Endothelial cell of umbilical vein (primary cell): ENCODE results near the gene NR2E3. TPM values are rescaled to one million over a fixed set of nuclear protein-coding genes. Genes with fewer than 3 reads are reported as not detected.

Experiments
- BruUV-seq: library from RNA; stranded (reverse); fragments of 400-500 nt; replicated peaks from 2 replicates; lab custom pipeline; 2021; lab: Mats Ljungman, UMichigan
- CTCF ChIA-PET: fragments of 300-600, 350-600 bp; sonication (Branson Sonifier 250); formaldehyde crosslinking; loops from one replicate; lab custom pipeline; 2021; ENCODE audit warnings: antibody characterized with exemption, inconsistent platforms; lab: Charles Lee
- POLR2A ChIA-PET: fragments of 300-600, 350-600 bp; sonication (Branson Sonifier 250); formaldehyde crosslinking; loops from one replicate; lab custom pipeline; 2021; ENCODE audit warnings: antibody characterized with exemption, inconsistent platforms; lab: Charles Lee
- DNase-seq: peaks from one replicate; pipeline ENCODE4 v3.0.0-alpha.2; 2011; ENCODE audit warnings: low read depth, low spot score
- FAIRE-seq: peaks from 2 replicates; lab custom pipeline; 2011; peaks lifted over from hg19 to GRCh38; lab: Jason Lieb, UNC
- H2AFZ ChIP-seq: 2 replicates; pipeline ENCODE4 v1.6.0; 2012; ENCODE audit warnings: low read depth, low read length, control low read depth, inconsistent platforms
- H3K27ac ChIP-seq: 2 replicates; pipeline ENCODE4 v1.5.1; 2011; ENCODE audit warnings: low read depth, mild to moderate bottlenecking, control low read depth, low read length, moderate library complexity; ENCODE audit not compliant: insufficient read depth
- H3K27me3 ChIP-seq, 2 experiments: 2 replicates each; pipeline versions ENCODE4 v1.6.0 to v1.6.1; 2011; ENCODE audit warnings: low read length in 2 of 2, mixed read lengths in 1 of 2; ENCODE audit not compliant: control insufficient read depth in 2 of 2, insufficient read depth in 2 of 2
- H3K36me3 ChIP-seq, 2 experiments: 2 replicates in 1 of 2; 3 replicates in 1 of 2; pipeline ENCODE4 v1.5.1; 2011; ENCODE audit warnings: low read length in 2 of 2, mild to moderate bottlenecking in 1 of 2, moderate library complexity in 1 of 2; ENCODE audit not compliant: control insufficient read depth in 2 of 2, insufficient read depth in 2 of 2; ENCODE audit errors: extremely low read depth in 1 of 2
- H3K4me1 ChIP-seq: 3 replicates; pipeline ENCODE4 v1.5.1; 2011; ENCODE audit warnings: mild to moderate bottlenecking, low read length; ENCODE audit not compliant: control insufficient read depth, insufficient read depth; ENCODE audit errors: extremely low read depth
- H3K4me2 ChIP-seq: 2 replicates; pipeline ENCODE4 v1.6.1; 2011; ENCODE audit warnings: low read length, control low read depth, mixed read lengths; ENCODE audit not compliant: insufficient read depth
- H3K4me3 ChIP-seq, 3 experiments: fragments of 200-600 bp in 1 of 3; sonication (generic), shearing (Covaris generic) in 1 of 3; replicated peaks in 1 of 3; 2 replicates each; pipeline ENCODE4 v1.5.1; 2011 to 2016; ENCODE audit warnings: control low read depth in 3 of 3, low read length in 3 of 3, mild to moderate bottlenecking in 2 of 3, inconsistent platforms in 1 of 3, low read depth in 1 of 3, moderate library complexity in 1 of 3; ENCODE audit not compliant: insufficient read depth in 1 of 3
- H3K79me2 ChIP-seq: 2 replicates; pipeline ENCODE4 v1.6.0; 2012; ENCODE audit warnings: low read length, inconsistent platforms; ENCODE audit not compliant: control insufficient read depth, insufficient read depth
- H3K9ac ChIP-seq: replicated peaks from 2 replicates; pipeline ENCODE3; 2011; ENCODE audit warnings: low read length, control low read depth; ENCODE audit not compliant: insufficient read depth; ENCODE audit errors: extremely low read depth
- H3K9me1 ChIP-seq: replicated peaks from 3 replicates; pipeline ENCODE4 v1.6.0; 2011; ENCODE audit warnings: mild to moderate bottlenecking, low read length; ENCODE audit not compliant: control insufficient read depth, insufficient read depth; ENCODE audit errors: extremely low read depth
- H3K9me3 ChIP-seq: replicated peaks from 2 replicates; pipeline ENCODE4 v1.5.1; 2012; ENCODE audit warnings: low read length, inconsistent platforms; ENCODE audit not compliant: control insufficient read depth, insufficient read depth
- H4K20me1 ChIP-seq: replicated peaks from 2 replicates; pipeline ENCODE3; 2011; ENCODE audit warnings: mild to moderate bottlenecking, low read length; ENCODE audit not compliant: control insufficient read depth, insufficient read depth; ENCODE audit errors: extremely low read depth
- EZH2 ChIP-seq: IDR thresholded peaks from 2 replicates; pipeline ENCODE4 v1.6.1; 2012; ENCODE audit warnings: borderline replicate concordance, low read depth, mild to moderate bottlenecking, moderate library complexity, low read length, inconsistent platforms; ENCODE audit not compliant: severe bottlenecking
- FOS ChIP-seq: IDR thresholded peaks from 2 replicates; pipeline ENCODE4 v1.6.1; 2011; ENCODE audit warnings: mild to moderate bottlenecking, low read length, moderate library complexity, borderline replicate concordance; ENCODE audit not compliant: insufficient read depth
- GATA2 ChIP-seq: IDR thresholded peaks from 2 replicates; pipeline ENCODE4 v1.7.0; 2011; ENCODE audit warnings: low read depth, mild to moderate bottlenecking, moderate library complexity, mixed read lengths, low read length; ENCODE audit not compliant: insufficient read length, insufficient read depth
- JUN ChIP-seq: IDR thresholded peaks from 2 replicates; pipeline ENCODE4 v1.6.1; 2011; ENCODE audit warnings: borderline replicate concordance, low read depth; ENCODE audit not compliant: insufficient read length, insufficient read depth
- MYC ChIP-seq: IDR thresholded peaks from one replicate; pipeline ENCODE4 v1.6.1; 2011; ENCODE audit warnings: mild to moderate bottlenecking, low read depth, low read length
- POLR2AphosphoS5 ChIP-seq: IDR thresholded peaks from 2 replicates; pipeline ENCODE4 v1.6.1; 2012; ENCODE audit warnings: low read depth, mild to moderate bottlenecking, control low read depth, low read length, moderate library complexity; ENCODE audit not compliant: insufficient read depth
- dilution Hi-C: fragments of 300-500 bp; cut with MboI; formaldehyde crosslinking; loops from one replicate; pipeline ENCODE4 v1.15.0; 2019; ENCODE audit warnings: low sequenced_read_pairs; ENCODE audit not compliant: extremely low pct_ligation_motif_present
- intact Hi-C: fragments of 100-400 bp; cut with micrococcal nuclease; formaldehyde crosslinking; loops from one replicate; pipeline ENCODE4 v1.10.0; 2022
- polyA plus RNA-seq, 4 experiments: library from polyadenylated mRNA; depleted of rRNA in 3 of 4; stranded (reverse) in 3 of 4; unstranded in 1 of 4; fragments of >200 nt; gene quantifications; 2 replicates each; pipeline versions ENCODE4 v1.2.1 to v1.2.3, GENCODE V29; 2011 to 2012; ENCODE audit warnings: missing spikeins in 1 of 4
- total RNA-seq: library from RNA; stranded (reverse); gene quantifications from 2 replicates; pipeline ENCODE4 v1.2.3, GENCODE V29; 2021
- TF ChIP-seq, protein P1 (sequence below), 2 donors: IDR thresholded peaks; 1 replicate in 1 of 2; 2 replicates in 1 of 2; pipeline ENCODE4 v1.5.1; 2011; ENCODE audit warnings: low read length in 2 of 2, mild to moderate bottlenecking in 2 of 2, moderate library complexity in 2 of 2, control low read depth in 1 of 2, inconsistent platforms in 1 of 2, low read depth in 1 of 2; ENCODE audit not compliant: insufficient read depth in 1 of 2; ENCODE audit errors: extremely low read depth in 1 of 2
- TF ChIP-seq, protein P2 (sequence below): IDR thresholded peaks from 2 replicates; pipeline ENCODE4 v1.6.1; 2011; ENCODE audit not compliant: insufficient read depth, insufficient read length

NR2E3 gene
- total and polyA plus RNA-seq, 2 donors (not counting 3 experiments of a cell fraction or from before 2014, with no cell fraction given): 0.04 to 0.38 TPM

DNA sequence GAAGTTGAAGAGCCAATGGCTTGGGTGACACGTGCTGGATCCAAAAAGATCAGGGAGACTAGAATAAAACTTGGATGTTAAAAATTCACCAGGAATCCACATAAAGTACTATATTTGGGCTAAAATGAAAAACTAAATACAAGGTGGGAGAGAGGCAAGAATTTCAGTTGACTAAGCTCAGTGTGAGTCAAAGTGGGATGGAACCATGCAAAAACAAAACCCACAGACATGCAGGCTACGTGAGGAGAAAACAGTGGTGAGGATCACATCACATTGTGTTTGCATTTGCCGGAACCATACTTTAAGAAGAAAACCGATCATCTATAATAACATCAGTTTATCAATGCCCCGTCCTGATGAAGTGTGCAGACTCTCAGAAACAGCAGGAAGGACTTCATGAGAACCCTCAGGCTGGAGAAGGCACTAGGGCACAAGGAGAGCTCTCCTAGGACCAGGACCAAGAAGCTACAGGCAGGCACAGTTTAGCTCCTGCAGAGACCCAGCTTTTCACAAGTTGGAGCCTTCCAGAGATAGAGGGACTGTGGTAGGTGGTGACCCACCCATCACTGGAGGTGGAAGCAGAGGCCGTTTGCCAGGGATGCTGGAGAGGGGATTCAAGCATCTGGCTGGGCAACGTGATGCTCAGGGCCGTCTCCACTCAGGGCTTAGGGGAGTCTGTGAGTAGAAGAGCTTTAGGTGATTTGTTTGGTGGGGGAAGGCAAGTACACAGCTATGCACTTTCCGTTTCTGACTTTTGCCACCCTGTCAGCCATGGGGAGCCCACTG is 29.0 kb upstream of the NR2E3 start:
- no peak overlapping the region for H3K9ac ChIP-seq
- ChIA-PET CTCF (interaction anchor here (0.8 to 5.1 kb wide), 9 partner anchors 9 to 375 kb away, joined by 3 to 81 read pairs (median 12); no protein-coding TSS in a partner anchor), POLR2A (no interaction called here)
- no peaks in the 10 kb centered on the region for H3K9me1 ChIP-seq
- FAIRE-seq (no peak), DNase-seq (no peak)
- no peak overlapping the region for H3K4me2 ChIP-seq
- H3K9me3 ChIP-seq: no peaks in the 10 kb centered on the region
- H3K79me2 ChIP-seq: no peaks in the 10 kb centered on the region
- no peaks in the 10 kb centered on the region for H3K36me3 ChIP-seq
- dilution Hi-C loops: no loop called here
- H3K4me1 ChIP-seq: peaks cover 19% of the 10 kb centered on the region
- no peak overlapping the region for H2AFZ ChIP-seq
- intact Hi-C loops: loop anchor here (2.0 kb wide), 1 partner anchor 21 kb away; no protein-coding TSS in a partner anchor
- no peaks in the 10 kb centered on the region for H4K20me1 ChIP-seq
- BruUV-seq: no TSS peak
- no peak overlapping the region for H3K4me3 ChIP-seq
- TF ChIP-seq EZH2: no peak
- TF ChIP-seq, protein P1, sequence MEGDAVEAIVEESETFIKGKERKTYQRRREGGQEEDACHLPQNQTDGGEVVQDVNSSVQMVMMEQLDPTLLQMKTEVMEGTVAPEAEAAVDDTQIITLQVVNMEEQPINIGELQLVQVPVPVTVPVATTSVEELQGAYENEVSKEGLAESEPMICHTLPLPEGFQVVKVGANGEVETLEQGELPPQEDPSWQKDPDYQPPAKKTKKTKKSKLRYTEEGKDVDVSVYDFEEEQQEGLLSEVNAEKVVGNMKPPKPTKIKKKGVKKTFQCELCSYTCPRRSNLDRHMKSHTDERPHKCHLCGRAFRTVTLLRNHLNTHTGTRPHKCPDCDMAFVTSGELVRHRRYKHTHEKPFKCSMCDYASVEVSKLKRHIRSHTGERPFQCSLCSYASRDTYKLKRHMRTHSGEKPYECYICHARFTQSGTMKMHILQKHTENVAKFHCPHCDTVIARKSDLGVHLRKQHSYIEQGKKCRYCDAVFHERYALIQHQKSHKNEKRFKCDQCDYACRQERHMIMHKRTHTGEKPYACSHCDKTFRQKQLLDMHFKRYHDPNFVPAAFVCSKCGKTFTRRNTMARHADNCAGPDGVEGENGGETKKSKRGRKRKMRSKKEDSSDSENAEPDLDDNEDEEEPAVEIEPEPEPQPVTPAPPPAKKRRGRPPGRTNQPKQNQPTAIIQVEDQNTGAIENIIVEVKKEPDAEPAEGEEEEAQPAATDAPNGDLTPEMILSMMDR (IDR thresholded peaks at IDR 0.05; ENCODE audit: extremely low read depth in 1 of 2, insufficient read depth in 1 of 2, low read depth in 1 of 2, low read length in 2 of 2): no peak
- TF ChIP-seq MYC: no peak
- TF ChIP-seq FOS: no peak
- no peak for TF ChIP-seq POLR2AphosphoS5
- no peak for TF ChIP-seq JUN
- TF ChIP-seq, protein P2, sequence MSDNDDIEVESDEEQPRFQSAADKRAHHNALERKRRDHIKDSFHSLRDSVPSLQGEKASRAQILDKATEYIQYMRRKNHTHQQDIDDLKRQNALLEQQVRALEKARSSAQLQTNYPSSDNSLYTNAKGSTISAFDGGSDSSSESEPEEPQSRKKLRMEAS: no peak
- no peak for TF ChIP-seq GATA2
- H3K27me3 ChIP-seq: no peaks in the 10 kb centered on the region
- no peak overlapping the region for H3K27ac ChIP-seq
